Trophoblast cell (in vitro differentiated cells and primary cell): Measurements from ENCODE around the gene RAB1B.

Source experiments
- DNase-seq, 2 donors: peaks; one replicate each; pipeline ENCODE4 v3.0.0-alpha.2; 2016
- H2AFZ ChIP-seq: 2 replicates; pipeline ENCODE4 v1.6.1; 2013; ENCODE audit warnings: low read length, moderate library complexity, mild to moderate bottlenecking; ENCODE audit not compliant: insufficient read depth, poor library complexity
- H2AK5ac ChIP-seq: 2 replicates; pipeline ENCODE4 v1.6.1; 2013; ENCODE audit warnings: mild to moderate bottlenecking, low read length
- H2BK120ac ChIP-seq: 2 replicates; pipeline ENCODE4 v1.6.1; 2013; ENCODE audit warnings: low read length, mild to moderate bottlenecking, moderate library complexity; ENCODE audit not compliant: insufficient read depth, poor library complexity
- H2BK12ac ChIP-seq: 2 replicates; pipeline ENCODE4 v1.6.1; 2013; ENCODE audit warnings: mild to moderate bottlenecking, low read length, moderate library complexity
- H2BK5ac ChIP-seq: 2 replicates; pipeline ENCODE4 v1.6.1; 2013; ENCODE audit warnings: low read length, low read depth, moderate library complexity, mild to moderate bottlenecking; ENCODE audit not compliant: poor library complexity
- H3K14ac ChIP-seq: 2 replicates; pipeline ENCODE4 v1.6.1; 2013; ENCODE audit warnings: mild to moderate bottlenecking, low read length
- H3K18ac ChIP-seq: 2 replicates; pipeline ENCODE4 v1.6.1; 2013; ENCODE audit warnings: mild to moderate bottlenecking, low read length
- H3K23ac ChIP-seq: 2 replicates; pipeline ENCODE4 v1.6.1; 2013; ENCODE audit warnings: low read length
- H3K27ac ChIP-seq: 2 replicates; pipeline ENCODE4 v1.5.1; 2013; ENCODE audit warnings: low read depth, mild to moderate bottlenecking, inconsistent platforms, low read length, moderate library complexity
- H3K27me3 ChIP-seq: 2 replicates; pipeline ENCODE4 v1.6.1; 2013; ENCODE audit warnings: inconsistent platforms, mild to moderate bottlenecking, low read length, moderate library complexity; ENCODE audit not compliant: insufficient read depth
- H3K36me3 ChIP-seq, 2 experiments: 1 replicate in 1 of 2; 2 replicates in 1 of 2; pipeline ENCODE4 v1.6.1; 2013; ENCODE audit warnings: low read length in 2 of 2, mild to moderate bottlenecking in 2 of 2, moderate library complexity in 1 of 2; ENCODE audit not compliant: insufficient read depth in 2 of 2, control insufficient read depth in 1 of 2
- H3K4ac ChIP-seq: 2 replicates; pipeline ENCODE4 v1.6.1; 2013; ENCODE audit warnings: low read depth, mild to moderate bottlenecking, low read length, moderate library complexity
- H3K4me1 ChIP-seq, 2 experiments: 1 replicate in 1 of 2; 2 replicates in 1 of 2; pipeline ENCODE4 v1.6.1; 2013; ENCODE audit warnings: low read length in 2 of 2, mild to moderate bottlenecking in 2 of 2, moderate library complexity in 1 of 2; ENCODE audit not compliant: insufficient read depth in 2 of 2, control insufficient read depth in 1 of 2
- H3K4me2 ChIP-seq: 2 replicates; pipeline ENCODE4 v1.6.1; 2013; ENCODE audit warnings: inconsistent platforms, mild to moderate bottlenecking, low read length, moderate library complexity
- H3K4me3 ChIP-seq: 2 replicates; pipeline ENCODE4 v1.5.1; 2013; ENCODE audit warnings: mild to moderate bottlenecking, low read depth, low read length, inconsistent platforms
- H3K79me1 ChIP-seq: one replicate; pipeline ENCODE4 v1.6.1; 2013; ENCODE audit warnings: low read length
- H3K79me2 ChIP-seq: 2 replicates; pipeline ENCODE4 v1.6.1; 2013; ENCODE audit warnings: low read length, mild to moderate bottlenecking; ENCODE audit not compliant: control insufficient read depth, insufficient read depth, poor library complexity
- H3K9ac ChIP-seq: 2 replicates; pipeline ENCODE4 v1.6.1; 2013; ENCODE audit warnings: mild to moderate bottlenecking, low read length
- H3K9me3 ChIP-seq: 2 replicates; pipeline ENCODE4 v1.6.1; 2013; ENCODE audit warnings: low read depth, mild to moderate bottlenecking, control low read depth, inconsistent platforms, low read length; ENCODE audit not compliant: insufficient read depth
- H4K12ac ChIP-seq: 2 replicates; pipeline ENCODE4 v1.6.1; 2013; ENCODE audit warnings: low read depth, mild to moderate bottlenecking, low read length, moderate library complexity
- H4K8ac ChIP-seq: 2 replicates; pipeline ENCODE4 v1.6.1; 2013; ENCODE audit warnings: low read depth, mild to moderate bottlenecking, low read length, moderate library complexity
- H4K91ac ChIP-seq: one replicate; pipeline ENCODE4 v1.6.1; 2013; ENCODE audit warnings: low read depth, mild to moderate bottlenecking, low read length, moderate library complexity
- WGBS: extraction: QIAGEN DNeasy Blood & Tissue Kit; methylation state at CpG from one replicate; pipeline ENCODE4 v1.1.7; 2013; ENCODE audit warnings: missing lambda C conversion rate; ENCODE audit not compliant: insufficient read length, insufficient coverage; ENCODE audit errors: extremely low coverage; 5-methylcytosine and 5-hydroxymethylcytosine counted together

Gene RAB1B

DNA sequence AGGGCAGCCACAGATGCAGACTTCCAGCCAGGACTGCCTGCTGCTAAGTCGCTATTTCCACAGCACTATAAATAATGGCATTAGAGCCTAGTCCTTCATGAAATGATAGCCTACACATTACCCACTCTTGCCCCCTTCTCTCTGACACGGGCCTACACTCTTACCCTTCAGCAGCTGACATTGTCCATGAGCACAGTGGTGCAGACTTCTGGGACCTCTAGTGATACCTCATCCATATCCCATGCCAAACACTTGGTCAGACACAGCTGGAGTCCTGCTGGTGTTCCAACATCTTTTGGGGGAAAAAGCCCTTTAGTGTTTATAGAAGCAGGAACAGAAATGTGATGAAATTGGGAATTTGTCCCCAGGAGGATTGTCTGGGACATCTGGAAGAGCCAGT lies 43.4 kb upstream of the RAB1B start:
- no peak overlapping the region for H3K18ac ChIP-seq
- H3K79me1 ChIP-seq = no peaks in the 10 kb centered on the region
- no peaks in the 10 kb centered on the region for H3K4me1 ChIP-seq
- DNase-seq = no peak
- H3K27ac ChIP-seq = no peak overlapping the region
- H3K23ac ChIP-seq = no peak overlapping the region
- H3K79me2 ChIP-seq = no peaks in the 10 kb centered on the region
- no peak overlapping the region for H2AK5ac ChIP-seq
- H4K8ac ChIP-seq = no peak overlapping the region
- no peaks in the 10 kb centered on the region for H3K9me3 ChIP-seq
- no peak overlapping the region for H2BK120ac ChIP-seq
- no peak overlapping the region for H3K4me2 ChIP-seq
- no peaks in the 10 kb centered on the region for H3K27me3 ChIP-seq
- H4K91ac ChIP-seq = no peak overlapping the region
- H3K4ac ChIP-seq = no peak overlapping the region
- H2BK12ac ChIP-seq = no peak overlapping the region
- no CpG with 5 or more reads among the region's 2 CpGs for WGBS
- peaks cover 25 to 40% of the 10 kb centered on the region in 2 experiments for H3K36me3 ChIP-seq
- H3K14ac ChIP-seq = no peak overlapping the region
- no peak overlapping the region for H3K9ac ChIP-seq
- no peak overlapping the region for H3K4me3 ChIP-seq
- no peak overlapping the region for H2AFZ ChIP-seq
- no peak overlapping the region for H4K12ac ChIP-seq
- no peak overlapping the region for H2BK5ac ChIP-seq

DNA sequence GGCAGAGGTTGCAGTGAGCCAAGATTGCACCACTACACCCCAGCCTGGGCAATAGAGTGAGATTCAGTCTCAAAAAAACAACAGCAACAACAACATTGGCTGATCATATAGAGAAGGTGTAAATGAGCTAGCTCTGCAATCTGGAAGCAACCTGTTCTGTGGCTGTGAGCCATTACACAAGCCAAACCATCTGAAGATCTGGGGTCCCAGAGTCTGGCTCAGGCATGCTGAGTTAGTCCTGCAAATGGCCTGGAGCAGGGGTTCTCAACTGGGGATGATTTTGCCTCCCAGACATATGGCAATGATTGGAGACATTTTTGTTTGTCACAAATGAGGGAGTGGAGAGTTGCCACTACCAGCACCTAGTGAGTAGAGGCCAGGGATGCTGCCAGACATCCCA lies 42.3 kb upstream of the RAB1B start:
- Histone ChIP-seq H3K27me3 (no peaks in the 10 kb centered on the region), H3K27ac (no peak overlapping the region), H3K79me2 (no peaks in the 10 kb centered on the region), H2BK120ac (no peak overlapping the region), H3K36me3 (peaks cover 24 to 40% of the 10 kb centered on the region in 2 experiments), H3K14ac (no peak overlapping the region), H2BK12ac (no peak overlapping the region), H2BK5ac (no peak overlapping the region), H4K8ac (no peak overlapping the region), H3K9me3 (no peaks in the 10 kb centered on the region), H4K12ac (no peak overlapping the region), H2AK5ac (no peak overlapping the region), H3K79me1 (no peaks in the 10 kb centered on the region), H3K4ac (no peak overlapping the region), H3K4me3 (no peak overlapping the region), H3K4me2 (no peak overlapping the region), H3K18ac (no peak overlapping the region), H3K9ac (no peak overlapping the region), H3K4me1 (no peaks in the 10 kb centered on the region), H4K91ac (no peak overlapping the region), H2AFZ (no peak overlapping the region), H3K23ac (no peak overlapping the region)
- no peak for DNase-seq

DNA sequence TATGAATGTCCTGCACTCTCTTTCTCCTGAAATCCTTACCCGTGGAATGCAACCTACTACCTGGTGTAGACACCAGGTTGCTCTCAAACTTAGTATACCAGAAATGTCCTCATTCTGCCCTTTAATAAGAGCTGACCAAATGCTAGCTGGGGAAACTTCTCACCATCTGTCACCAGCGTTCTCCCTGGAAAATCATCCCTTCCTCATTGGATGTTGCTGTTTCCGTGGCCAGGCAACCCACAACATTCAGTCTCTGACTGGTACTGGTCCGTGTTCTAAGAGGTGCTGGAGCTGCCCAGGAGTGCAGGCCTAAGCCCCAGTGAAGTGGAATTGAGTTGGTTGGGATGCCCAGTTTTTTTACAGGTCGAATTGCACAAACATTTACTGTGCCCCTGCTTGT lies 40.7 kb upstream of the RAB1B start:
- H3K36me3 ChIP-seq = peaks cover 35 to 48% of the 10 kb centered on the region in 2 experiments

DNA sequence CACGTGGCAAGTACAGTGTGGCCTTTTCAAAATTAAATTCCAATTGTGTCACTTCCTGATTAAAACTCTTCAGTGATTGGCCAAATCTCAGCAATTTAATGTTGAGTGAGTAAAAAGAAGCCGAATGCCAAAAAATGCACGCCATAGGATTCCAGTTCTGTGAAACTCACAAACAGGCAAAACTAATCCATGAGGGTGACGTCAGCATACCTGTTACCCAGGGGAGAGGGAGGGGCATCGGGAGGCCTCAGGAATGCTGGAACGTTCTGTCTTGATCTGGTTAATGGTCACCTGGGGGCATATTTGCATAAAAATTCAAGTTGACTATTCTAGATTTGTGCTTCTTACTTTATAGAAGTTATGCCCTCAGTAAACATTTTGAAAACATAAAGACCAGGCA lies 39.9 kb upstream of the RAB1B start:
- Histone ChIP-seq H2BK5ac (no peak overlapping the region), H4K91ac (no peak overlapping the region), H3K79me1 (no peaks in the 10 kb centered on the region), H4K12ac (no peak overlapping the region), H3K27me3 (no peaks in the 10 kb centered on the region), H3K79me2 (no peaks in the 10 kb centered on the region), H3K9ac (no peak overlapping the region), H3K4me1 (no peaks in the 10 kb centered on the region), H3K4me3 (no peak overlapping the region), H3K36me3 (peaks cover 42 to 56% of the 10 kb centered on the region in 2 experiments), H3K18ac (no peak overlapping the region), H2AK5ac (no peak overlapping the region), H3K9me3 (no peaks in the 10 kb centered on the region), H3K27ac (no peak overlapping the region), H3K4me2 (no peak overlapping the region), H2BK120ac (no peak overlapping the region), H3K23ac (no peak overlapping the region), H4K8ac (no peak overlapping the region), H2AFZ (no peak overlapping the region), H2BK12ac (no peak overlapping the region), H3K14ac (no peak overlapping the region), H3K4ac (no peak overlapping the region)
- no CpG with 5 or more reads among the region's 6 CpGs for WGBS
- peak; percentile 67 to 78 for DNase-seq

More for the DNA sequence above, 40.7 kb upstream of the RAB1B start:
- H3K18ac ChIP-seq = no peak overlapping the region
- H2BK120ac ChIP-seq = no peak overlapping the region
- no peaks in the 10 kb centered on the region for H3K79me1 ChIP-seq
- H2AFZ ChIP-seq = no peak overlapping the region
- H3K4me3 ChIP-seq = no peak overlapping the region
- H3K4me2 ChIP-seq = no peak overlapping the region
- H3K4me1 ChIP-seq = no peaks in the 10 kb centered on the region
- no peaks in the 10 kb centered on the region for H3K79me2 ChIP-seq
- no peak overlapping the region for H2BK12ac ChIP-seq
- H3K27ac ChIP-seq = no peak overlapping the region
- no peak overlapping the region for H3K14ac ChIP-seq
- H2BK5ac ChIP-seq = no peak overlapping the region
- H3K27me3 ChIP-seq = no peaks in the 10 kb centered on the region
- no peak for DNase-seq
- H4K12ac ChIP-seq = no peak overlapping the region
- no peaks in the 10 kb centered on the region for H3K9me3 ChIP-seq
- no peak overlapping the region for H3K4ac ChIP-seq
- H4K91ac ChIP-seq = no peak overlapping the region
- no peak overlapping the region for H3K23ac ChIP-seq
- no peak overlapping the region for H2AK5ac ChIP-seq
- H4K8ac ChIP-seq = no peak overlapping the region
- no peak overlapping the region for H3K9ac ChIP-seq
- no CpG with 5 or more reads among the region's 5 CpGs for WGBS
